Progenitor cell of endocrine pancreas (in vitro differentiated cells): ENCODE results near the gene TBL1X. TPM values are rescaled to one million over a fixed set of nuclear protein-coding genes. Genes with fewer than 3 reads are reported as not detected.

Experiments used
- DNase-seq: peaks from one replicate; pipeline ENCODE4 v3.0.0; 2021; ENCODE audit warnings: low spot score; ENCODE audit not compliant: unreplicated experiment
- H3K27ac Mint-ChIP-seq: 2 replicates; pipeline ENCODE4 v1.8.0; 2021; ENCODE audit warnings: mild to moderate bottlenecking, moderate library complexity, mixed read lengths
- H3K27me3 Mint-ChIP-seq: 2 replicates; pipeline ENCODE4 v1.8.0; 2021; ENCODE audit warnings: mixed read lengths
- H3K36me3 Mint-ChIP-seq: 2 replicates; pipeline ENCODE4 v1.8.0; 2022; ENCODE audit warnings: mixed read lengths; ENCODE audit not compliant: insufficient read depth
- H3K4me1 Mint-ChIP-seq: 2 replicates; pipeline ENCODE4 v1.8.0; 2021; ENCODE audit warnings: low read depth, mixed read lengths
- H3K4me3 Mint-ChIP-seq: 2 replicates; pipeline ENCODE4 v1.8.0; 2021; ENCODE audit warnings: low read depth, mild to moderate bottlenecking, moderate library complexity, mixed read lengths
- H3K9me3 Mint-ChIP-seq: 2 replicates; pipeline ENCODE4 v1.8.0; 2021; ENCODE audit warnings: low read depth, mixed read lengths
- CTCF ChIP-seq: fragments of 200-600 bp; sonication (generic); IDR thresholded peaks from one replicate; pipeline ENCODE4 v1.5.0; 2021; ENCODE audit warnings: antibody characterized with exemption, mild to moderate bottlenecking; ENCODE audit not compliant: unreplicated experiment
- total RNA-seq: library from RNA; stranded (reverse); gene quantifications from 2 replicates; pipeline ENCODE4 v1.2.1, GENCODE V29; 2021

The TBL1X gene
- total RNA-seq, 1 donor from 2014 or later = 42.7 TPM

- Mint-ChIP-seq H3K4me3 (no peak overlapping the region), H3K9me3 (peaks cover 22% of the 10 kb centered on the region), H3K27ac (no peak overlapping the region), H3K36me3 (peaks cover 27% of the 10 kb centered on the region), H3K27me3 (no peaks in the 10 kb centered on the region), H3K4me1 (no peaks in the 10 kb centered on the region)
- no peak for TF ChIP-seq CTCF
- no peak for DNase-seq
Observed at GRCh38 chrX:9670136-9670814, 205.4 kb downstream of the TBL1X start.

- peaks cover 22% of the 10 kb centered on the region for H3K36me3 Mint-ChIP-seq
- no peak overlapping the region for H3K27ac Mint-ChIP-seq
- no peak overlapping the region for H3K4me3 Mint-ChIP-seq
- TF ChIP-seq CTCF = no peak
- DNase-seq = no peak
- no peaks in the 10 kb centered on the region for H3K27me3 Mint-ChIP-seq
- H3K9me3 Mint-ChIP-seq = peaks cover 22% of the 10 kb centered on the region
- H3K4me1 Mint-ChIP-seq = no peaks in the 10 kb centered on the region
Observed at GRCh38 chrX:9671998-9672397, 207.1 kb downstream of the TBL1X start.

- H3K27ac Mint-ChIP-seq = no peak overlapping the region
- no peak for DNase-seq
- TF ChIP-seq CTCF = no peak
- H3K4me3 Mint-ChIP-seq = no peak overlapping the region
- H3K9me3 Mint-ChIP-seq = peaks cover 36% of the 10 kb centered on the region
- peaks cover 32% of the 10 kb centered on the region for H3K36me3 Mint-ChIP-seq
- no peaks in the 10 kb centered on the region for H3K27me3 Mint-ChIP-seq
- H3K4me1 Mint-ChIP-seq = no peaks in the 10 kb centered on the region
Observed at GRCh38 chrX:9676306-9676705, 211.4 kb downstream of the TBL1X start.

- Mint-ChIP-seq H3K9me3 (peaks cover 36% of the 10 kb centered on the region), H3K27ac (no peak overlapping the region), H3K36me3 (peaks cover 32% of the 10 kb centered on the region), H3K4me1 (no peaks in the 10 kb centered on the region), H3K4me3 (no peak overlapping the region), H3K27me3 (no peaks in the 10 kb centered on the region)
- DNase-seq = no peak
- TF ChIP-seq CTCF = no peak
Observed at GRCh38 chrX:9676738-9677097, 211.9 kb downstream of the TBL1X start.

- H3K27me3 Mint-ChIP-seq = no peaks in the 10 kb centered on the region
- peaks cover under 1% of the 10 kb centered on the region for H3K4me1 Mint-ChIP-seq
- no peak overlapping the region for H3K27ac Mint-ChIP-seq
- no peak overlapping the region for H3K4me3 Mint-ChIP-seq
- no peak for DNase-seq
- H3K36me3 Mint-ChIP-seq = peaks cover 30% of the 10 kb centered on the region
- TF ChIP-seq CTCF = no peak
- peaks cover 35% of the 10 kb centered on the region for H3K9me3 Mint-ChIP-seq
Observed at GRCh38 chrX:9677098-9677739, 212.4 kb downstream of the TBL1X start.
